AG09309 (cell line): ENCODE measurements around the gene HYAL1.

Experiments
- DNase-seq: peaks from one replicate; pipeline ENCODE4 v3.0.0-alpha.2; 2010; ENCODE audit warnings: low read depth
- H3K4me3 ChIP-seq: 2 replicates; pipeline ENCODE4 v1.5.1; 2011; ENCODE audit warnings: mild to moderate bottlenecking, low read depth, low read length, moderate library complexity; ENCODE audit not compliant: control insufficient read depth
- TF ChIP-seq, protein P1 (sequence below): IDR thresholded peaks from 2 replicates; pipeline ENCODE4 v1.5.1; 2011; ENCODE audit warnings: mild to moderate bottlenecking, low read depth, low read length, inconsistent platforms; ENCODE audit not compliant: insufficient read depth, control insufficient read depth; ENCODE audit errors: missing control alignments

The HYAL1 gene

GRCh38 chr3:50345586-50346234 is 42.3 kb upstream of the HYAL1 start, which contains the start of gene ZMYND10:
TSS of gene ZMYND10 (minus strand) at chr3:50345732. CDS start at chr3:50345579, 153 bp downstream.
- DNase-seq, result no peak

GRCh38 chr3:50345008-50345407 is 41.6 kb upstream of the HYAL1 start:
- peak overlapping the region; percentile 55 for H3K4me3 ChIP-seq
- TF ChIP-seq, protein P1, sequence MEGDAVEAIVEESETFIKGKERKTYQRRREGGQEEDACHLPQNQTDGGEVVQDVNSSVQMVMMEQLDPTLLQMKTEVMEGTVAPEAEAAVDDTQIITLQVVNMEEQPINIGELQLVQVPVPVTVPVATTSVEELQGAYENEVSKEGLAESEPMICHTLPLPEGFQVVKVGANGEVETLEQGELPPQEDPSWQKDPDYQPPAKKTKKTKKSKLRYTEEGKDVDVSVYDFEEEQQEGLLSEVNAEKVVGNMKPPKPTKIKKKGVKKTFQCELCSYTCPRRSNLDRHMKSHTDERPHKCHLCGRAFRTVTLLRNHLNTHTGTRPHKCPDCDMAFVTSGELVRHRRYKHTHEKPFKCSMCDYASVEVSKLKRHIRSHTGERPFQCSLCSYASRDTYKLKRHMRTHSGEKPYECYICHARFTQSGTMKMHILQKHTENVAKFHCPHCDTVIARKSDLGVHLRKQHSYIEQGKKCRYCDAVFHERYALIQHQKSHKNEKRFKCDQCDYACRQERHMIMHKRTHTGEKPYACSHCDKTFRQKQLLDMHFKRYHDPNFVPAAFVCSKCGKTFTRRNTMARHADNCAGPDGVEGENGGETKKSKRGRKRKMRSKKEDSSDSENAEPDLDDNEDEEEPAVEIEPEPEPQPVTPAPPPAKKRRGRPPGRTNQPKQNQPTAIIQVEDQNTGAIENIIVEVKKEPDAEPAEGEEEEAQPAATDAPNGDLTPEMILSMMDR, result no peak
- no peak for DNase-seq

More at GRCh38 chr3:50345586-50346234, 42.3 kb upstream of the HYAL1 start, which contains the start of gene ZMYND10:
- peak within 1 kb of the TSS; percentile 55 for H3K4me3 ChIP-seq
- TF ChIP-seq, protein P1, result no peak

DNA sequence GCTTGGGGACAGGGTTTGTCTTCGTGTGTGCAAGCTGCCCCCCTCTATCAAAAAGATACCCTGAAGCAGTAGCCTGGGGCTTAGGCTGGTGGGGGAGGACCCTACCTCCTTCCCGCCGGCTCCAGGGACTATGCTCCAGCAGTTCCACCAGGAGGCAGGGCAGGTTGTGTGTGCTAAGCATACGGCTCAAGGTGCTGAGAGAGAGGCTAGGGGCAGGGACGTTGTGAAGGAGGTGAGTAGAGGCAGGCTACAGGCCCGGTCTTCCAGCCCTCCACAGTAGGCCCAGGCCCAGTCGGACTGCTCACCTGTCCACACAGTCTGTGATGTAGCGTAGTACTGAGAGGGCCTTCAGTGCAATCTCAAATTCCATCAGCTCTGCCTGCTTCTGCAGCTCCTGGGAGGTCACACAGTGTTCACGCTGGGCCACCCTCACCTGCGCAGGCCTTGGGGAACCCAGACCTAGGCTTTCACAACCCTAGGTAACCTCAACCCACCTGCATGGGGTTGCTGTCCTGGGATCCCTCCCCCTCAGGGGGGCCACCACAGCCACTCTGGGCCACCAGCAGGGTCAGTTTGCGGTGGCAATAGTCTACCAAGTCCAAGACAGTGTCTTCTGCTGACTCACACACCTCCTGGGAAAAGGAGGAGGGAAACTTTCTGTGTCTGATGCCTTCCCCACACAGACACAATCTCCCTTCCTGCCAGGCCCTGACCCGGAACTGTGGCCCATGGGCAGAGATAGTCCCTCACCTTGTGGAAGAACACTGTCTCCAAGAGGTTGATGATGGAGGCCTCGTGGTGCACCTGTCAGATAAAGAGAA is 39.6 kb upstream of the HYAL1 start:
- no peak overlapping the region for H3K4me3 ChIP-seq
- no peak for DNase-seq
- TF ChIP-seq, protein P1, result no peak

GRCh38 chr3:50341996-50342650 is 38.7 kb upstream of the HYAL1 start:
- no peak for DNase-seq
- TF ChIP-seq, protein P1, result no peak
- no peak overlapping the region for H3K4me3 ChIP-seq

GRCh38 chr3:50341537-50341936 is 38.2 kb upstream of the HYAL1 start:
- TF ChIP-seq, protein P1, result no peak
- H3K4me3 ChIP-seq, result peak overlapping the region; percentile 61

More at GRCh38 chr3:50341537-50341936, 38.2 kb upstream of the HYAL1 start:
- no peak for DNase-seq
